Activated T-helper 9 cell treated with anti-CD3 and anti-CD28 coated beads, Interleukin-2, amount 50 U/mL, for 16 hours (primary cell): ENCODE results near the gene VPS41.
"Not testable (repeated sequence)": the region's sequence is repeated elsewhere in the genome, so short reads cannot be mapped to it uniquely, and the experiment has no call there.

ENCODE experiments used
- DNase-seq: peaks from one replicate; pipeline ENCODE4 v3.0.0-alpha.2; 2020; ENCODE audit warnings: low read depth

VPS41 gene

DNA sequence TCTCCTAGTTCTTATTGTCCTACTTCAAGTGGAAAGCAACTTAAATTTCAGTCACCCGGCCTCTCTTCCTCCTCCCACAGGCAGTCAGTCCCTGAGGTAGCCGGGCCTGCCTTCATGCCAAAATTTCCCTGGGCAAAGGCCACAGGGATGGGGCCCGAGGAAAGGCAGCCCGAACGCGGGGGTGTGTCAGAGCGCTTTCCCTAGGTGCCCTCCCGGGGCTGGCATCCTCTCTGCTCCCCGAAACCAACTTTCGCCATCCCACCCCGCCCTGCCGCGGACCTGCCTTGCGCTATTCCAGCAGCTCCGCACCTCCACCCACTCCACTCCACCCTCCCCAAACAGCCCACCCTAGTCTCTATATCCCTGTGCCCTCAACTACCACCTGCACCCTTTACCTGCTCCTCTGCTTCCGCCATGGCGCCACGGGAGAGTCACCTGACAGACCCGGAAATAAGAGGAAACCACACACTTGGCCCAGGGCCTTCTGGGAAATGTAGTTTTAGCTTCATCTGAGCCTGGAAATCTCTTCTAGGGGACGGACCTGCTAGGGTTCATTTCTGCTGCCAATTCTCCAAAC lies at the start of gene VPS41:
VPS41 (minus strand) TSS at position 433 of the 577 bp plus-strand sequence; CDS start at position 416, 17 bp downstream.
- DNase-seq, result peak; percentile 60

DNA sequence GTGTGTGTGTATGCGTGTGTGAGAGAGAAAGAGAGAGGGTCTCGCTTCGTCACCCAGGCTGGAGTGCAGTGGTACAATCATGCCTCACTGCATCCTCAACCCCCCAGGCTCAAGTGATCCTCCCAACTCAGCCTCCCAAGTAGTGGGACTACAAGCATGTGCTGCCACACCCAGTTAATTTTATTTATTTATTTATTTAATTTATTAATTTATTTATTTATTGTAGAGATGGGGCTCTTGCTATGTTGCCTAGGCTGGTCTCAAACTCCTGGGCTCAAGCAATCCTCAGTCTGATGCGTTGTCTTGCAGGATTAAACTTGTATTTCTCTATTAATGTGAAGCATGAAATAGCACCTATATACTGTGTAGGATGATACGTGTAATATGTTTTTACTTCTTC lies 46.9 kb upstream of the VPS41 start:
- no peak for DNase-seq

DNA sequence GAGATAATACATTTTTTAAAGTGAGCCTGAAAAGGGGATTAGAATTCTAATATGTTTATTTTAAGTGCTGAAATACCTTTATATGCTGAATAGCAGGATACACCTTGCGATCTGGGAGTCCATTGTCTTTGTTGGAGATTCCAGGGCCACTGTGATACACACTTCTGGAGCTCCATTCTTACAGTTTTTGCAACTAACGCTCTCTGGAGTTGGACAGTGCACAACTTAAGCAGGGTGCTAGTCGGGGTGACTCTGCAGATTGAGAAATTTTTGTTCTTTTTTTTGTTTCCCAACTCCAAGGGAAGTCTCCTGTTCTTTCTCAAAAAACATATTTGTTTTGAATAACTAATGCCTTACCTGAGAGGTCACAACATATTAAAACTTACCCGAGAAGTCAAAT lies 45.0 kb upstream of the VPS41 start:
- DNase-seq, result no peak

DNA sequence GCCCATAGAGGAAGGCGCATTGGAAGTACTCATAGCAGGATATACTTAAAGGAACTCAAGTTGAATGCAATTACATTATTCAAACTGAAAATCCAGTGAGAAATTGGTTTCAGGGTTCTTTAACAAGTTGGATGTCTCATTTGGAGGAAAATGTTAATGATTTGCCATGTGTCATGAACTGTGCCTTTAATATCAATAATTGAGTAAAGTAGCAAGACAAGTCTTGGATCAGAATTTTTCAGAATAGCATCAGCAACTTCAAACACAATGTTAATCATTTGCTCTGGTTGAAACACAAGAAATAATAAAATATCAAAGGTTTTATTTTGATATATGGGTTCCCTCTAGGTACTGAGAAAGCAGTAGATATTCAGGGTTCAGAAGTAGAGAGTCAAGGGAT lies 44.2 kb upstream of the VPS41 start:
- no peak for DNase-seq

DNA sequence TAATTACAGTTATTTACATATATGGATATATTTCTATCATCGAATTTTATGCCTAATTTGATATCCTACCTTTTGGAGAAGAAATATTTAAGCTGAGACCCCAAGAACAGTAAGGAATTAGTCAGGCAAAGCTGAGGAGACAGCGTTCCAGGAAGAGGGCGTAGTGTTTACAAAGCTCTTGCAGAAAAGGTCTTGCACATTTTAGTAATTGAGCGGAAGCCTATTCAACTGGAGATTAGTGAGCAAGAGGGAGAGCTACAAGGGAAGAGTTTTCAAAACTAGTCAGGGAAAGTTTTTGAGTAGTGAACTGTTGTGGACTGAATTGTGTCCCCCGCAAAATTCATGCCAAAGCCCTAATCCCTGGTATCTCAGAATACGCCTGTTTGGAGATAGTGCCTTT lies 42.2 kb upstream of the VPS41 start:
- no peak for DNase-seq

DNA sequence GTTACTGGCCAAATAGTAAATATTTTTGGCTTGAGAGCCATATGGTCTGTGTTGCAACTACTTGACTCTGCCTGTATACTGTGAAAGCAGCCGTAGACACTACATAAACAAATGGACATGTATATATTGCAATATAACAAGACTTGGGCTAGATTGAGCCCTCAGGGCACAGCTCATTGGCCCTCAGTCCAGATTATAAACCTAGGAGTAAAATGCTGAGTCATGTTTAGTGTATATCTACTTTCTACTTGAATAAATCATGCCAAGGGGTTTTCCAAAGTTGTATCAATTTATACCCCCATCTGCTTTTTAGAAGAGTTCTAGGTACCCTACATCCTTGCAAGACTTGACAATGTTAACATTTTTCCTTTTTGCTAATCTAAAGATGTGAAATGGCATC lies 41.3 kb upstream of the VPS41 start:
- DNase-seq, result no peak

DNA sequence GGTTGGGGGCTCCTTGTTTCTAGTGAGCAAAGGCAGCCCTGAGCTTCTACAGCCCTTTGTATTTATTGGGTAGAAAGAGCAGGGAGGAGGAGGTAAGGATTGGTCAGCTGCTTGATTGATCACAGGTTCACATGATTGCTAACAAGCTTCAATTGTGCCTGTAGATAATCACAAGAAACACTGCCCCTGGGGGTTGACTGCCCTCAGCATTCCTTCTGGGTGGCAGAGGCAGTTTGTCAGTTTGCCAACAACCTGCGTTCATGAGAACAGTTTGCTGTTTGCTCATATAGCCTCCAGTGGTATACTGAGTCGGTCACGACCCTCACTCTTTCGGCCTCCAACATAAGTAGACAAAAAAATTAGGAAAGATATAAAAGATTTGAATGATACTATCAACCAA lies 38.5 kb upstream of the VPS41 start:
- DNase-seq, result not testable (repeated sequence)

DNA sequence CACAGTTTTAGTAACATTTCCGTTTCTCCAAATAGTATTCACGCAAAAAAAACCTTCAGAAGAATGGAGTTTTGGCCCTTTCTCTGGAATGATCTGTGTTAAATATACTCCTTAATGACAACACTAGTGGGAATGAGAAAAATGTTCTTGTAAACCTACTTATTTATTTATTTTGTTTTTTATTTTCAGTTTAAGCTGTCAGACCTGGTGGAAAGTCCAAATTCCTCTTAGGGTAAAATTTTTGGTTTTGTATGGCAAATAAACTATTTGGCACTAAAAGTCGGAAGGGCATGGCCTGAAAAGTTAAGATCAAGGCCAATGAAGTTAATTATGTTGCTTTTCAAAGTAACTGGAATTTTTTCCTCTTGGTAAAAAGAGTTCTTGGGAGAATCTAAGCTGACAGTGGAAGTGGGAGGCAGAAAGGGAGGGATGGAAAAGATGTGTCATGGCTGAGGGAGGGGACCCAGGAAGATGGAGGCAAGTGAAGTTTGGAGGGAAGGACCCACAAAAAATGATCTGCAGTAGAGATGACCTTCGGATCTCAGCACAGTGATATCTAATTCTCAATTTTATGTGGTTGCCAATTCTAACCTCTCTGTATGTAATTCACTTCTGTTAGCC lies 33.5 kb upstream of the VPS41 start:
- DNase-seq, result no peak

DNA sequence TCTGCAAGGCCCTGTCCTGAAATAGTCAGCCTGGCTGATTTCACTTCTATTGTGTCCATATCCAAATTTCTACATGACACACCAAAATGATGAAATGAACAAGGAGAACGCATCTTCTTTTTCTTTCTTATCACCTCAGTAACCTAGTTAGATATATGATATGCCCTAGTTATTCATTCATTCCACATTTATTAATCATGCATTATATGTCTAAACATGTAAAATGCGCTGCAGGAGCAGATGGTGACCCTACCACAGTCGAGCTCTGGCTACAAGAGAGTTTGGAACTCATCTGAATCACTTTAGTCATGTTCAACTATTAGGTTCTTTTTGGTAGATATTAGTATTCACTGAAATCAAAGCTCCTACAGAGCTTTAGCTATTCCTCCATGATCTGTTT lies 31.8 kb upstream of the VPS41 start:
- DNase-seq, result no peak

DNA sequence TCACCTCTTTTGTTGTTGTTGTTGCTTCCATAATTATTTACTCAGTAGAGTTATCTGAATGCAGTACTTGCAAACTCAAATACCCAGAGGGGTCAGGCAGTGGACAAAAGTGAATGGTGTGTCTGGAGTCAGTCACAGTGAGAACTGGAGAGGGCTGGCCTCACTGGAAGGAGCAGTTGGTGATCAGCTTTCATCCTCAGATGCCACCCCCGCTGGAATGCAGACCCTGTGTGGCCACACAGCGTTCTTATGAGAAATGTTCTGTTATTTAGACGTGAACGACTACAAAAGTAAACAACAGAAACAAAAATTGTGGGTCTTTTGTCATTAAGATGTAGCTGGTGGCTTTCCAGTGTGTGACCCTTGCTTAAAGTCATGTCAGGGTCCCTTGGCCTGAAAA lies 29.6 kb upstream of the VPS41 start:
- DNase-seq, result no peak

DNA sequence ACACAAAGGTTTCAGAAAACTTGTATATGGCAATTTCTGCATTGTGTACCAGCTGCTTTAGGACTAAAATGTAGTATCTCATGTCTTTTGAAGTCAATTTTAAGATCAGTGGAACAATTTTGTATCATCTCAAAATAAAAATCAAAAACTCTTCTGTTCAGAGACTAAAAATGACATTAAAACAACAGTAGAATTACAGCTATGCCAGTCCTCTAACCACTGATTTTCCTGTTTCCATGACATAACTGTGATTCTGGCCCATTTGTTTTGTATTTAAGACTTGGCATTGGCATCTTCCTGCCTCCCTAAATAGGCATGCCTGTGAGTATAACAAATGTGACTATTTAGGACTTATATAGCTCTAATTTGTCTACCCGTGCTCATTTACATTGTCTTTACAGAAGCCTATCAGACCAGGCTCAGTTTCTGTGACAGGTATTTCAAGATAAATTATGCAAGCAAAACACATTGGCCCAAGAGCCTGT lies 29.1 kb upstream of the VPS41 start:
- DNase-seq, result no peak

DNA sequence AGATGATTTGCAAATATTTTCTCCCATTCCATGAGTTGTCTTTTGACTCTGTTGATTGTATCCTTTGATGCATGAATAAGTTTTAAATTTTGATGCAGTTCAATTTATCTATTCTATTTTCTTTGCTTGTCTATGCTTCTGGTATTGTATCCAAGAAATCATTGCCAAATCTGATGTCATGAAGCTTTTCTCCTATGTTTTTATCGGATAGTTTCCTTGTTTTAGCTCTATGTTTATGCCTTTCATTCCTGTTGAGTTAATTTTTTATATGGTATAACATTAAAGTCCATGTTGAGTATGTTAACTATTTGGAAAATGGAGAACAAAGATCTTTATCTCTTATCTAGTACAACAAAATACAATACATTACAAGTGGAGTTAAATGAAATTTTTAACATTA lies 27.6 kb upstream of the VPS41 start:
- DNase-seq, result no peak

DNA sequence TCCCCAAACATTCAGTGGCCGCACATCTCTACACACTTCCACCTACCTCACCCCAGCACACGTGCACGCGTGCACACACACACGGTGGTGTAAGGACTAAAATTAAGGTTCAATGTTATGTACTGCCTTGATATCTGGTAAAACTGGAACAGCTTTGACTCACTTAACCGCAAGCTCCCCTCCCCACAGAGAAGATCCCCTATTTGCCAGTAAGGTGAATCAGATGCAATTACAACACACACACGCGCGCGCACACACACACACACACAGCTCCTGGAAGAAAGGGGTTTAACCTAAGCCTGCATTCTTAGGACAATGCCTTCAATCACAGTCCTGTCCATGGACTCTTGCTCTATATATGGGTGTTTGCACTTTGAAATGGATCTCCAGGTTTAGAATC lies 25.5 kb upstream of the VPS41 start:
- no peak for DNase-seq

DNA sequence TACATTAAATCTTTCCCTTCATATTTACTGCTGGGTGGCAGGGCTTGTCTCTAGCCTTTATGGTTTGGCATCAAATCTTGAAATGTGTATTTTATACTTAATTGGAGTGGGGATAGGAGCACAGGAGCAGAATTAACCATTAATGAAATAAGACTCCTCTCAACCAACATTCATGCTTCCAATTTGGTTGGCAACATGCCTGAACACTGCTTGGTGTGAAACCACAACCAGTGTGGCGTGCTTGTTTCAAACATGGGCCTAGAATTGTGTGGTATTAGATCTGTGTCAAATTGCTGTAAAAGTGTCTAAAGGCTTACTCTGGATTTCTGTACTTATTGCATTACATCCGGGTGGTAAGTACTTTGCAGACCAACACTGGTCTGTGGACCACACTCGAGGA lies 25.1 kb upstream of the VPS41 start:
- no peak for DNase-seq

DNA sequence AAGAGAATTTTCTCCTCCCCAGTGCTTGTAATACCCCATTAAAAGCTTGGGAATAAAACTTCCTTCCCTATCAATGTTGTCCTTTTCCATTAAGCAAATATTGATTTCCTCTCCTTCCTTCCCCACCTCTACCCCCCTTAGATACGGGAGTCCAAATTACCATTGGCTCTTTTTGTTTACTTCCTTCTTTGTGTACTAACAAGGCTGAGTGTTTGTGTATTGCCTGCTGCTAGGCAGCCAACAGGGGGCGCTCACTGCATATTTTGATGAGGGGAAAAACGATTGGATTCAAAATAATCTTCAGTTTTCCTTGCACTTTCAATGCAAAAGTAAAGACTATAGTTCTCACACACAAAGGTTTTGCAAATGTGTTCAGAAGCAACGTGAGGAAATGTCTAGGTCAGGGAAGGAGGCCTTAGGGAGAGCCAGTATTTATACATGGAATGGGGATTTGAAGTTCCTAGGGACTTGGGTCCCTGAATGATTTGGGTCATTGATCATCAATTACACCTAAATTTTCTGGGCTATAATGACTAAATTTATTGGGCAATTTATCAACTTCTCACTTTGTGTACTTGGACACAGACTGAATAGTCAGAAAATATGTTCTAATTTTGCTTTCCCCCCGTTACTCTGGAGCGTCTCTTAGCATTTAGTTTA lies 23.6 kb upstream of the VPS41 start:
- DNase-seq, result peak; percentile 4

DNA sequence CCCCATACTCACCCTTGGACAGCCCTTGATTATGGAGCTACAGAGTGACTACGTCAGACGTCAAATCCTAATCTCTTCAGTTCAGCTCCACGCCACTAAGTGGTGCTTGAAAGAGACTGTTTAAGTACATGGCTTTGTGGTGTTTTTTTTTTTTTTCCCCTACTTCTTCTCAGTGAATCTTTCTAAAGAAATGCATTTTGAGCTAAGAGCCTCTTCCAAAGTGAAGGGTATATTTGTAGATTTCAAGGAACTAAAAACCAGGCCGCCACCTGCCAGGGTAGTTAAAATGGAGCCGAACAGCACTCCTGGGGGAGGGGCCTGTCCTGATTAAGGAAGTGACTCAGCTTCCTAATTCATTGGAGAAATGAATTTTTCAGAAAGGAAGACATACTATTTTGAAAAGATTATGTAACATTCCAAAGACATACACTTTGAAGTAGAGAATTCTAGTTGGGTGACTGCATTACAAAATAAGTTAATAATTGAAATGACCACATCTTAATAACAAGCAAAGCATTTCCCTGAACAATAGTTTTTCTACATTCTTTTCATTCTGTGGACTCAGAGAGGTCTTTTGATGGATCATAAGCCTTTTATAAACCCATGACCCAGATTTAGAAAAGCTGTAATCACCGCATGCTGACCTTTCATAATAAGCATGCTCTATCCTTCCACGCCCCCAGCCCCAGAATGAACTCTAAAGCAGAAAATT lies 20.6 kb upstream of the VPS41 start:
- no peak for DNase-seq

DNA sequence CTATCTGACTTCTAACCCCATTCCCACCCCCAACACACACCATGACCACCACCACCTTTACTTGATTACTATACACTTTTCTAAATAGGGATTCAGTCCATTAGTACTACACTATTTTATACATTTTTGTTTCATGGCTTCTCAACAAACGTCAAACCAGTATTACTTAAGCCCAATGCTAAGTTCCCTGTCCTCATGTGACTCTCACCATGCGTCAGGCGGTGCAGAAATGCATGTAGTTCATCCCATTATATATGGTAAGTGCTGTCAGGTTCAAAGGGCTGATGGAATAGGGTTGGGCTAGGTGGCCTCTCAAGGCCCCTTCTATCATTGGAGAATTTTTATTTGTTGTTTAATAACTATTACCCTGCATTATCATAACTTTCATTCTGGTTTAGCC lies 19.5 kb upstream of the VPS41 start:
- DNase-seq, result no peak

DNA sequence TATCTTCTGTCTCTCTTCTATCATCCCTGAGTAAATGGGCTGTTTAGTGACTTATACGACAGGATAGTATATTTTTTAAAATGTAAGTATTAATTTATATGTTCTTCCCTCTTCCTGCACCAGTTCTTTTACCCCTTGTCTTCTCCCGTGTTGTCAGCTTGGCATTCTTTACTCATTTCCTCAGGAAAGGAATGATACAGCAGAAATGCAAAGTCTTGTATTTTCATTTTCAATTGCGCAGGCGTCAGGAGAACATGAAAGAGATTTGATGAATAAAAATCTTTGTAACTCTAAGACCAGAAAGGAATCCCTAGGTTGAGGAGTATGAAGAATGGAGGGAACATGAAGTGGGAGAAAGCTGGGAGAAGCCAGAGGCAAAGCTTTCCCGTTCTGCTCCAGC lies 18.8 kb upstream of the VPS41 start:
- no peak for DNase-seq

DNA sequence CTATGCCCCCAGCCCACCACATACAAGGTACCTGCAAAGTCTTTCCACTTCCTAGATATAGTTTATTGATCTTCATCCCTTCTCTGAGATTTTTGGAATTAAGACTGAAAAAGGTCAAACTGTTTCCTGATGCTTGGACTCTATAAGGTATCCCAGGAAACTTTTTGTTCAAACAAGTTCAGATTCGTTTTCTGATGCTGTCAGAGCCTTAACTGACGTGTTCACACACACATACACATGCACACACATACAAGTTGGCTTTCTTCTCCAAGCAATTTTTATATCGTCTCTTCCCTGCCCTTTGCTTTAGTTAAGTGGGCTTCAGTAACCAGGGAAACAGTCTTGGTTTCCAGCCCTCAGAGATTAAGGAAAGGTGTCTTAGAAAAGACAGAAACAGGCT lies 11.7 kb upstream of the VPS41 start:
- no peak for DNase-seq

DNA sequence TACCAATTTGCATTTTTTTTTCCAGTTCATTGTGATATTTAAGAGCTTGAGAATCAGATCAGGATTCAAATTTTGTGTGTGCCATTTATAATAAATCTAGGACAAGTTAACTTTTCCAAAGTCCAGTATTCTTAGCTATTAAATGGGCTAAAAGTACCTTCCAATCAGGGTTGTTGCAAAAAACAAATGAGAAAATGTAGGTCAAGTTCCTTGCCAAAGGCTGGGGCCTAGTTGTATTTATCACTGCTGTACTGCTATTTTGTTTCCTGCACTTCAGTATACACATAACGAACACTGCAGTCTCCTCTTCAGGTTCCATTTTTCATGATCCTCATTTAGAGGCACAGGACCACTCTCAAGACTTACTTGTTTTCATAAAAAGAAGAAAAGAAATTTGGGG lies 7.4 kb upstream of the VPS41 start:
- DNase-seq, result no peak

DNA sequence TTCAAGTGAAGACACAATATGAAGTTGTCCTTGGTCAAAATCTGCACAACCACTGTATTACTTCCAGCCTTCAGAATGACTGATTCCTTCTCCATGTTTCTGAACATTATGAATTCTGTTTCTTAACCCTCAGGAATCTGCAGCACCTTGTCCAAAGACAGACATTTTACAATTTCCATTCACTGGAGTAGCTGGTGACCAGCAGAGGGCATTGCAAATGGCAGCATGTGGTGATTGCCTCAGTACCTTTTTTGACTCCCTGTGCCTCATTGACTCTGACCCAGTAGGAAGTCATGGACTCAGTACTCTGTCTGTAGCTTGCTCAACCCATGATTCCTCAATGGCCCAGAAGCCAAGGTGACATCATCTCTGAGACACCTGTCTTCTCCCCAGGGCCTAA lies 879 bp upstream of the VPS41 start:
- no peak for DNase-seq

DNA sequence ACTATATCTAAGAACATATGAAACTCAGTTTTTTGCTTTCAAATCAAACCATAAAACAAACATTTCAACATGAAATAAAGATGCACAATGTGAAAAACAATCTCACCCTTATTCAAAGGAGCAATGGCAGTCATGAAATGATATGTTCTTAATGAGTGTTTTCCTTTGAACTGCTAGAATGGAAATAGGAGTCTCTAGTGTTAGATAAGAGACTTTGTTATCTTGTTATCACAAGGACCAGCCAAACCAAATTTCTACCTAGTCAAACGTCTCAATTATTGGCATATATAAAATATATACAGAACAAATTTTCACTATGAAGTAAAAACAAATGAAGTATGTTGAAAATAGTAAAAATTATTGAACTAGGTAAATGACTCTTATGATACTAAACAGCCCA lies 1.2 kb downstream of the VPS41 start:
- no peak for DNase-seq

DNA sequence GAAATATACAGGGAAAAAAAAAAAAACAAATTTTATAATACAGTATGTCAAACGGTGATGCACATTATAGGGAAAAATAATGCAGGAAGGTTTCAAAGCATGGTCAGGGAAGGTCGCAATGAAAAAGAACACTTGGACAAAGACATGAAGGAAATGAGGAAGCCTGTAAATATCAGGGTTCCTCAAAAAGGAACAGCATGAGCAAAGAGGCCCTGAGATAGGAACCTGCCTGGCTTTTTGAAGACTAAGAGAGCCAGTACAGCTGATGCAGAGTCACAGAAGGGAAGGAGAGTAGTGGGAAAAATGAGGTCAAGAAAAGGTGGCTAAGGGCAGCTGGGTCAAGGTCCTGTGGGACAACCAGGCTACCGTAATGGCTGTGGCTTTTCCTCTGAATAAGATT lies 1.9 kb downstream of the VPS41 start:
- no peak for DNase-seq
